HEK293 (cell line): ENCODE data around the gene SBK1.

ENCODE experiments used
- CTCF ChIA-PET: fragments of 350-600 bp; formaldehyde crosslinking; extraction: SDS; loops from one replicate; lab custom pipeline; 2021; ENCODE audit warnings: antibody characterized with exemption; lab: Yijun Ruan, JAX
- POLR2A ChIA-PET: fragments of 300-600 bp; formaldehyde crosslinking; extraction: SDS; loops from one replicate; lab custom pipeline; 2020; ENCODE audit warnings: antibody characterized with exemption, inconsistent platforms; lab: Yijun Ruan, JAX
- H3K27ac ChIP-seq: fragments of 200-500 bp; sonication (Bioruptor generic); 2 replicates; pipeline ENCODE4 v1.5.1; 2014; ENCODE audit warnings: low read depth, low read length, control low read depth, inconsistent platforms; ENCODE audit errors: extremely low read depth
- H3K36me3 ChIP-seq, 2 experiments: fragments of 200-500 bp in 1 of 2; sonication (Bioruptor generic) in 1 of 2; 1 replicate in 1 of 2; 2 replicates in 1 of 2; pipeline ENCODE4 v1.5.1; 2014 to 2017; ENCODE audit warnings: inconsistent platforms in 2 of 2, low read length in 2 of 2; ENCODE audit not compliant: control insufficient read depth in 2 of 2, insufficient read depth in 1 of 2
- H3K4me1 ChIP-seq: fragments of 200-500 bp; sonication (Bioruptor generic); 2 replicates; pipeline ENCODE4 v1.5.1; 2014; ENCODE audit warnings: mild to moderate bottlenecking, low read length, inconsistent platforms; ENCODE audit not compliant: control insufficient read depth, insufficient read depth
- H3K4me3 ChIP-seq: 2 replicates; pipeline ENCODE4 v1.5.1; 2011; ENCODE audit warnings: low read depth, mild to moderate bottlenecking, control low read depth, low read length, moderate library complexity
- H3K9me3 ChIP-seq: fragments of 200-500 bp; sonication (Bioruptor generic); 2 replicates; pipeline ENCODE4 v1.5.1; 2014; ENCODE audit warnings: low read depth, low read length, inconsistent platforms; ENCODE audit not compliant: control insufficient read depth, insufficient read depth
- ATF2 ChIP-seq: fragments of 450-650 bp; formaldehyde crosslinking; IDR thresholded peaks from 2 replicates; pipeline ENCODE4 v1.5.1; 2016; ENCODE audit warnings: missing biosample characterization, missing genetic modification characterization, low read depth
- GFI1B ChIP-seq: fragments of 450-650 bp; formaldehyde crosslinking; IDR thresholded peaks from 2 replicates; pipeline ENCODE4 v1.5.1; 2016; ENCODE audit warnings: missing biosample characterization, missing genetic modification characterization
- IKZF3 ChIP-seq: fragments of 450-650 bp; IDR thresholded peaks from 2 replicates; pipeline ENCODE4 v1.5.0; 2018; ENCODE audit warnings: missing biosample characterization, mild to moderate bottlenecking, missing genetic modification characterization, moderate library complexity
- REPIN1 ChIP-seq: fragments of 450-650 bp; formaldehyde crosslinking; IDR thresholded peaks from 2 replicates; pipeline ENCODE4 v1.5.1; 2017; ENCODE audit warnings: missing biosample characterization, missing genetic modification characterization, low read depth
- ZBTB10 ChIP-seq: fragments of 450-650 bp; formaldehyde crosslinking; IDR thresholded peaks from 2 replicates; pipeline ENCODE4 v1.5.1; 2016; ENCODE audit warnings: missing biosample characterization, missing genetic modification characterization
- ZBTB21 ChIP-seq: fragments of 450-650 bp; formaldehyde crosslinking; IDR thresholded peaks from 2 replicates; pipeline ENCODE4 v1.5.1; 2017; ENCODE audit warnings: missing biosample characterization, missing genetic modification characterization
- ZNF140 ChIP-seq: fragments of 450-650 bp; formaldehyde crosslinking; IDR thresholded peaks from 2 replicates; pipeline ENCODE4 v1.5.1; 2016; ENCODE audit warnings: missing biosample characterization, missing genetic modification characterization
- ZNF19 ChIP-seq: fragments of 450-650 bp; formaldehyde crosslinking; IDR thresholded peaks from 2 replicates; pipeline ENCODE4; 2016; ENCODE audit warnings: missing biosample characterization, missing genetic modification characterization, low read depth
- ZNF37A ChIP-seq: fragments of 450-650 bp; IDR thresholded peaks from 2 replicates; pipeline ENCODE4 v1.5.1; 2018; ENCODE audit warnings: missing biosample characterization, missing genetic modification characterization
- ZNF404 ChIP-seq: fragments of 450-650 bp; formaldehyde crosslinking; IDR thresholded peaks from 2 replicates; pipeline ENCODE4 v1.5.1; 2017; ENCODE audit warnings: missing biosample characterization, missing genetic modification characterization
- ZNF488 ChIP-seq: fragments of 450-650 bp; formaldehyde crosslinking; IDR thresholded peaks from 2 replicates; pipeline ENCODE4 v1.5.1; 2016; ENCODE audit warnings: missing biosample characterization, missing genetic modification characterization
- ZNF501 ChIP-seq: fragments of 450-650 bp; formaldehyde crosslinking; IDR thresholded peaks from 2 replicates; pipeline ENCODE4 v1.5.1; 2016; ENCODE audit warnings: missing biosample characterization, missing genetic modification characterization
- ZNF514 ChIP-seq: fragments of 450-650 bp; formaldehyde crosslinking; IDR thresholded peaks from 2 replicates; pipeline ENCODE4 v1.5.1; 2016; ENCODE audit warnings: missing biosample characterization, missing genetic modification characterization
- ZNF621 ChIP-seq: fragments of 450-650 bp; formaldehyde crosslinking; IDR thresholded peaks from 2 replicates; pipeline ENCODE4 v1.5.1; 2017; ENCODE audit warnings: missing biosample characterization, missing genetic modification characterization
- ZNF701 ChIP-seq: fragments of 450-650 bp; formaldehyde crosslinking; IDR thresholded peaks from 2 replicates; pipeline ENCODE4 v1.5.1; 2016; ENCODE audit warnings: missing biosample characterization, missing genetic modification characterization
- ZNF747 ChIP-seq: fragments of 450-650 bp; formaldehyde crosslinking; IDR thresholded peaks from 2 replicates; pipeline ENCODE4 v1.5.1; 2016; ENCODE audit warnings: missing biosample characterization, missing genetic modification characterization
- ZSCAN4 ChIP-seq: fragments of 450-650 bp; formaldehyde crosslinking; IDR thresholded peaks from 2 replicates; pipeline ENCODE4 v1.5.1; 2017; ENCODE audit warnings: missing biosample characterization, missing genetic modification characterization

Gene SBK1

GRCh38 chr16:28283798-28284577 lies 8.3 kb upstream of the SBK1 start:
- ChIA-PET POLR2A (interaction anchor here (0.8 kb wide), 1 partner anchor 20 kb away, joined by 3 read pairs; no protein-coding TSS in a partner anchor), CTCF (interaction anchor here (0.5 to 8.1 kb wide), 3 partner anchors 27 to 116 kb away, joined by 3 to 125 read pairs (median 4); no protein-coding TSS in a partner anchor)
- TF ChIP-seq ZBTB10 (tag by site-specific recombination): no peak
- no peak for TF ChIP-seq ZNF701
- TF ChIP-seq ZNF37A (tag by site-specific recombination): peak; percentile 99
- TF ChIP-seq ZNF404 (tag by site-specific recombination): no peak
- no peak for TF ChIP-seq ZNF488 (tag by site-specific recombination)
- peak; percentile 21; the same call in 1 of the 2 replicates for TF ChIP-seq IKZF3 (tag by site-specific recombination)
- no peak for TF ChIP-seq ZNF501 (tag by site-specific recombination)
- no peak for TF ChIP-seq REPIN1 (tag by site-specific recombination)
- TF ChIP-seq ZNF621 (tag by site-specific recombination): no peak
- TF ChIP-seq ZSCAN4 (tag by site-specific recombination): no peak
- no peak for TF ChIP-seq ZNF140 (tag by site-specific recombination)
- no peak for TF ChIP-seq ZNF19 (tag by site-specific recombination)

GRCh38 chr16:28285649-28286048 lies 6.7 kb upstream of the SBK1 start:
- Histone ChIP-seq H3K4me1 (no peaks in the 10 kb centered on the region), H3K4me3 (no peak overlapping the region), H3K9me3 (no peaks in the 10 kb centered on the region), H3K27ac (no peak overlapping the region), H3K36me3 (peaks cover 0 to 5% of the 10 kb centered on the region in 2 experiments; a peak in 2 of 3 replicates)
- ChIA-PET POLR2A (no interaction called here), CTCF (interaction anchor here (1.6 kb wide), 1 partner anchor 31 kb away, joined by 7 read pairs; no protein-coding TSS in a partner anchor)
- TF ChIP-seq ZNF747 (no peak), ZBTB21 (tag by site-specific recombination) (no peak), GFI1B (no peak), ATF2 (no peak), ZNF514 (tag by site-specific recombination) (no peak)

More at GRCh38 chr16:28283798-28284577, 8.3 kb upstream of the SBK1 start:
- Histone ChIP-seq H3K36me3 (peaks cover 0 to 5% of the 10 kb centered on the region in 2 experiments; a peak in 1 of 3 replicates), H3K4me3 (no peak overlapping the region), H3K4me1 (no peaks in the 10 kb centered on the region), H3K9me3 (no peaks in the 10 kb centered on the region), H3K27ac (no peak overlapping the region)
